Measurements from ENCODE around the gene TMEM91. TPM values are rescaled to one million over a fixed set of nuclear protein-coding genes. Genes with fewer than 3 reads are reported as not detected.

The TMEM91 gene
- total RNA-seq (2014; rRNA removed; shearing (Covaris generic)), result 1.4 and 2.3 TPM in 2 replicates

DNA sequence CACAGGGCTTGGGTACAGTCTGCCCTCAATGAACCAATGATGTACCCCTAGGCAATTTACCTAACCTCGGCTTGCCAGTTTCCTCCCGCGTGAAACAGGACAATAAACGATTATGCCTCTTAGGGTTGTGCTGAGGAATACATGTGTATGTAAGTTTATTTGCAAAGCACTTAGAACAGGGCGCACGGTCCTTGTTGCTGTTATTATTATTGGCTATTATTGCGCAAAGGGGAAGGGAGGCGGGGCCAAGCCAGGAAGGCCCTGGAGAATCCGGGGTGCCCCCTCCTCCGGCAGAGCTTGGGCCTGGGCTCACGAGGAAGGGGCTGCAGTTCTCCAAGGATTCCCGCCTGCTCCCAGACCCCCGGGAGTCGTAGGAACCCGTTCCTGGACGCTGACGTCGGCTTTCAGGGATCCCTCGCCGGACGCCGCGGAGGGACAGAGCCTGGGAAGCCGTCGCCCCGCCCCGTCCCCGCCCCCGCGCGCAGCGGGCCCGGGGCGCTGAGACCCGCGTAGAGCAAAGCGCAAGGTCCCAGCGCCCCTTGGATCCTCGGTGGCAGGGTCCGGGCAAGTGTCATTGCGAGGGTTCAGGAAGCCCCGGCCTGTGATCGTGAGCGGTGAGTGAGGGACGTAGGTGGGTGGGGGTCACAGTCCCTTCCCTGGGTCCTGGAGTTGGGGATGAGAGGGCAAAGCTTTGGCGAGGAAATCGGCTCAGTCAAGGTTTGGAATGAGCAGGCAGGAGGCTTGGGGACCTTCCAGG, at the start of gene TMEM91:
Gene TMEM91, plus strand, starts transcription at position 293 of the 757 bp plus-strand sequence. CDS start 1,777 bp downstream, outside the sequence.

DNA sequence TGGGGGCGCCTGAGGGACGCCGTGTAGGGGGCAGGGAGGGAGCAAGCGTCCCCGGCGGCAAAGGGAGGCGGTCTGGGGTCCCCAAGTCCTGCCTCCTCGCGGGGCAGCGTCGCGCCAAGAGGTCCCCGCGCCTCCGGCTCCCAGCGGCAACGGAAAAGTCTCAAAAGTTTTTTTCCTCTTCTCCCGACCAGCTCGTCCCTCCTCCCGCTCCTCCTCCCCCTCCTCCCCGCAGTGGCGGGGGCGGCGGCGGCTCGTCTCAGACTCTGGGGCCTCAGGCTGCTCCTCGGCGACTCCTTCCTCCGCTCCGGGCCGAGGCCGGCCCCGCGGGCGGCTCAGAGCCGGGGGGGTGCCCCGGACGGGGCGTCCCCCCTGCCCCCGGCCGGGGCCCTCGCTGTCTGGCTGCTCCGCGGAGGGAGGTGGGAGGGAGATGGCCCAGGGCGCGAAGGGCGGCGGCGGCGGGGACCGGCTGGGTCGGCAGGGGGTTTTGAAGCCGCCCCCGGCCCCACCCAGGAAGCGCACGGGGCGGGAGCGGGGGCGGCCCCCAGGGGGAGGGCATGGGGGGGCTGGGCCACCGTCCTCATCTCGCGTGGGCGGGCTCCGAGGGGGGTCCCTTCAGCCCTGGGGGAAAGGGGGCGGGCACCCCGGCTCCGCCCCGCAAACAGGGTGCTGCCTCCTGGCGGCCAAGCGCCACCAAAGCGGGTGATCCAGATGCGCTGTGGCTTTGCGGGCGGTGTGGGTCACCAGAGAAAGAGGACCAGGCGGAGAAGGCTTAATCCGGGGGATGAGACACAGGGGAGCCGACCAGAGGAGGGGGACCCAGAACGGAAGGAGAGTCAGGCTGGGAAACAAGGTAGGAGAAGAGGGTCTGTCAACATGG, 22.6 kb upstream of the TMEM91 start, which contains the start of gene TGFB1:
Gene TGFB1, minus strand, starts transcription at position 457 of the 877 bp plus-strand sequence. CDS start 878 bp downstream, outside the sequence.

DNA sequence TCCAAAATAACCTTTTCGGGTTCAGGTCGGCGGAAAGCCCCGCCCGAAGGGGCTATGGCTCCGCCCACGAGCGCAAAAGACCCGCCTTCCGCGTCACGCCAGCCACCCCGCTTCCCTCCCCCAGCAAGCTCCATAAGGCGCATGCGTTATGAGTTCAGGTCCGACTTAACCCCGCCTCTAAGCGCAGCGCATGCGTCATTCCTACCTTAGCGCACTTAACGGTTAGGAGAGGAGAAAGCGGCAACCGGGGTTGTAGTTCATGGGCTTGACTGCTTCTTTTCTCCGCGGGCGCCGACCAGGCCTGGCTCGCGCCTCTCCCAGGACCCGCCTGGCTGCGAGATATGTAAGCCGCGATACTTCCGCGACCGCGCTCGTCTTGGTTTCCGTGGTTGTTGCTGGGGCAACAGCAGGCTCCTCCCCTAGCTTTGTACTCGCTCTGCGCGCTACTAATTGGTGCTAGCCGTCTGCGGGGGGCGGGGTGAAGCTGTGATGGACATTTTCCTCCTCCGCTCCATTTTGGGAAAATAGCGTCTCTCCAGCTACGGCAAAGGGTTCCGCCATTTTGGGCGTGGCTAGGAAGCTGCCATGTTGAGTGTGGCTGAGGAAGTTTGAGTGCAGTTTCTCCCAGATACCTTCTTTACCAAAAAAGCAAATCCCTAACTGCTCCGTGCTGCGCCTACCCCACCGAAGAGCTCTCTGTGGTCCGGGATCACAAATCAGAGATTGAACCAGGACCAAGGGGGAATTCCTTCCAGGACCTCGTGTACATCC, 12.4 kb upstream of the TMEM91 start, which contains the start of gene B9D2:
Gene B9D2, minus strand, starts transcription at position 397 of the 771 bp plus-strand sequence. CDS start 630 bp downstream, outside the sequence.

DNA sequence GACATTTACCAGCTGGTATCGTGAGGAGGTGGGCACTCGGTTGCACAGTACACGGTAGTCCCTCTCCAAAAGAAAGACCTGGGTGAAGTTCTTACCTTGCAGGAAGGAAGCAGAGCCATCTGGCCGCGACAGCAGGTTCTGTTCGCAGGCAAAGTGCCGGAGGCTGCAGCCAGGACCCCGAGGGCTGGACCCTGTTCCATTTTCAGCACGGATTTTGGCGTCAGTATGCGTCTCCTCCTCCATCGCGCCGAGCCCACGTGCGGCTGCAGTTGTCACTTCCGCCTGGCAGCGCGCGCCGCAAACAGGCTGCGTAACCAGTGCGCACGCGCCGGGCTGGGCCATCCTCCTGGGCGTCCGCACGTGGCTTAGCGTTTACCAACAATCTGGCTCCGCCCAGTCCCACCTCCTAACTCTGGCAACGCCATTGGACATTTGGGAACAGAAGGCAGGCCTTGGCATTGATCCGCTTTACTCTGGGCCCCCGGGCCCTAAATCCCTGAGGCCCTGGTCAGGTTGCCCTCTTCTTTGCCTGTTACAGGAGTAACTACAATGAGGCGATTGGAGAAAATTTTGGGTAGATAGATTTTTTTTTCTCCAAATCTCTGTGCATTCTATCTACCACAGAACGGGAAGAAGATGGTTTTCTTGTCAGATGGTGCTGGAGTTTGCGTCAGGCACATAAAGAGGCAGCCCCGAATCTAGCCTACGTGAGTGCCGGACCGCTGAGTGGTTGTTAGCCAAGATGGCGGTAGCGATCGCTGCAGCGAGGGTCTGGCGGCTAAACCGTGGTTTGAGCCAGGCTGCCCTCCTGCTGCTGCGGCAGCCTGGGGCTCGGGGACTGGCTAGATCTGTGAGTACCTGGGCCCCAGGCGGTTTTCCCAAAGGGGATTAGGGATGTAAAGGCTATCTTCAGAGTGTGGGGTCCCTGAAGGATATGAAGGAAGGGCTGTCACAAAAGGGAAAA, 21.0 kb downstream of the TMEM91 start, which contains the start of the genes BCKDHA and EXOSC5:
Gene BCKDHA, plus strand, starts transcription at position 733 of the 964 bp plus-strand sequence. Its CDS starts 10 bp downstream, at position 743.
Gene EXOSC5, minus strand, starts transcription at position 274 of the 964 bp plus-strand sequence. Its CDS starts 31 bp downstream, at position 243.

DNA sequence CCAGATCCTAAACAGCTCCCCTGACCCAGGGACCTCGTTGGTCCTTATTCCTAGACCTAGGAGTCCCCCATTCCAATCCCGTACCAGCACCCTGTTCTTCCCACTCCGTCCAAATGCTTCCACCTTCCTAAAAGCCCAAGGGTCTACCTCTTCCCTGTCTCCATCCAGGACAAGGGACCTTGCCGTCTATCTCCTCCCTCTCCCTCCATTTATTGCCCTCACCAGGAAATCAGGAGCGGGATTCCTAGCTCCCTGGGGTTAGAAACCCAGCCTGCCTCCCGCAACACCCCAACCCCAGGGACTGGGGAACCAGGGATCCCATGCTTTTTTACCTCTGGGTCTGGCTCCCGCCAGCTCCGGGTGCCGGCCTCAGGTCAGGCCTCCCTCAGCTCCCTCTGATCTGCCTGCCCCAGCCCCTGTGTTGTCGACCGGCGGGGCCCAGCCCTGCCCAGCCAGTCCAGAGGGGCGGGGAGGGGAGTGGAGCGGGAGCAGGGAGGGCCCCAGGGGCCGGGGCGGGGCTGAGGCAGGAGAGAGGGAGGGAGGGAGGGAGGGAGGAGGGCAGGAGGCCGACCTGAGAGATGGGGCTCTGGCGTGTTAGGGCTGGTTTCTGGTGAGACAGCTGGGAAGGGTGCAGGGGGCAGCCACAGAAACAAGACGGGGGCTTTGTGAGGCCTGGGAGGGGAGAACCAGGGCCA, 50.8 kb downstream of the TMEM91 start, which contains the start of gene B3GNT8:
Gene B3GNT8, minus strand, starts transcription at position 423 of the 695 bp plus-strand sequence. CDS start 596 bp downstream, outside the sequence.

Other genes with a start within 250 kb of the TMEM91 start
- 0.05 and 0.75 TPM in 2 replicates for gene CYP2S1, start 183.3 kb upstream of the TMEM91 start, total RNA-seq (2014; rRNA removed; shearing (Covaris generic))
- 302 and 303 TPM in 2 replicates for gene AXL, start 157.3 kb upstream of the TMEM91 start, total RNA-seq (2014; rRNA removed; shearing (Covaris generic))
- 215 and 217 TPM in 2 replicates for gene HNRNPUL1, start 112.2 kb upstream of the TMEM91 start, total RNA-seq (2014; rRNA removed; shearing (Covaris generic))
- gene CCDC97, start 66.4 kb upstream of the TMEM91 start, total RNA-seq (2014; rRNA removed; shearing (Covaris generic)), result 17.7 and 19.9 TPM in 2 replicates
- 10.7 and 15.3 TPM in 2 replicates for gene TGFB1, start 22.6 kb upstream of the TMEM91 start, total RNA-seq (2014; rRNA removed; shearing (Covaris generic))
- gene B9D2, start 12.4 kb upstream of the TMEM91 start, total RNA-seq (2014; rRNA removed; shearing (Covaris generic)), result 7.2 and 16.3 TPM in 2 replicates
- gene EXOSC5, start 20.8 kb downstream of the TMEM91 start, total RNA-seq (2014; rRNA removed; shearing (Covaris generic)), result 91.0 and 93.2 TPM in 2 replicates
- gene BCKDHA, start 21.3 kb downstream of the TMEM91 start, total RNA-seq (2014; rRNA removed; shearing (Covaris generic)), result 103 and 115 TPM in 2 replicates
- gene B3GNT8, start 50.8 kb downstream of the TMEM91 start, total RNA-seq (2014; rRNA removed; shearing (Covaris generic)), result not detected in 2 replicates
- 32.9 and 35.2 TPM in 2 replicates for gene DMAC2, start 63.4 kb downstream of the TMEM91 start, total RNA-seq (2014; rRNA removed; shearing (Covaris generic))
- not detected in 2 replicates for gene ERICH4, start 66.6 kb downstream of the TMEM91 start, total RNA-seq (2014; rRNA removed; shearing (Covaris generic))
- not detected in 2 replicates for gene CEACAM21, start 199.6 kb downstream of the TMEM91 start, total RNA-seq (2014; rRNA removed; shearing (Covaris generic))